CD14-positive monocyte (primary cell): ENCODE data around the gene TSPYL1. TPM values are rescaled to one million over a fixed set of nuclear protein-coding genes. Genes with fewer than 3 reads are reported as not detected.

ENCODE experiments used
- DNase-seq, 3 donors: peaks; one replicate each; pipeline ENCODE4 v3.0.0-alpha.2; 2011 to 2022
- H2AFZ ChIP-seq: 2 replicates; pipeline ENCODE4 v1.6.0; 2012; ENCODE audit warnings: mild to moderate bottlenecking, low read depth, low read length, inconsistent platforms; ENCODE audit not compliant: insufficient read depth, poor library complexity, severe bottlenecking
- H3K27ac ChIP-seq, 2 donors: 1 replicate in 1 of 2; 2 replicates in 1 of 2; pipeline ENCODE4 v1.5.1; 2012 to 2013; ENCODE audit warnings: low read length in 2 of 2, control low read depth in 1 of 2, inconsistent platforms in 1 of 2, low read depth in 1 of 2, mild to moderate bottlenecking in 1 of 2
- H3K27me3 ChIP-seq, 2 donors: one replicate each; pipeline versions ENCODE4 v1.6.0 to v1.6.1; 2011 to 2013; ENCODE audit warnings: low read length in 2 of 2; ENCODE audit not compliant: control insufficient read depth in 2 of 2, insufficient read depth in 2 of 2
- H3K36me3 ChIP-seq, 2 donors: replicated peaks in 1 of 2; 1 replicate in 1 of 2; 2 replicates in 1 of 2; pipeline versions ENCODE4 v1.5.1 to v1.6.1; 2012 to 2013; ENCODE audit warnings: low read length in 2 of 2, control low read depth in 1 of 2, inconsistent platforms in 1 of 2, mild to moderate bottlenecking in 1 of 2; ENCODE audit not compliant: insufficient read depth in 2 of 2, control insufficient read depth in 1 of 2
- H3K4me1 ChIP-seq, 2 donors: 1 replicate in 1 of 2; 2 replicates in 1 of 2; pipeline versions ENCODE4 v1.5.1 to v1.6.1; 2012 to 2013; ENCODE audit warnings: low read length in 2 of 2, control low read depth in 1 of 2, inconsistent platforms in 1 of 2, mild to moderate bottlenecking in 1 of 2, moderate library complexity in 1 of 2; ENCODE audit not compliant: insufficient read depth in 2 of 2, control insufficient read depth in 1 of 2
- H3K4me2 ChIP-seq: replicated peaks from 2 replicates; pipeline ENCODE3; 2012; ENCODE audit warnings: low read length, moderate library complexity, mild to moderate bottlenecking; ENCODE audit not compliant: poor library complexity, severe bottlenecking; ENCODE audit errors: extremely low read depth
- H3K4me3 ChIP-seq, 3 experiments: fragments of 200-600 bp in 1 of 3; sonication (generic) in 1 of 3; replicated peaks in 1 of 3; 1 replicate in 2 of 3; 2 replicates in 1 of 3; pipeline ENCODE4 v1.5.1; 2011 to 2013; ENCODE audit warnings: low read length in 3 of 3, mild to moderate bottlenecking in 3 of 3, control low read depth in 2 of 3, low read depth in 2 of 3, inconsistent platforms in 1 of 3, moderate library complexity in 1 of 3
- H3K79me2 ChIP-seq: 2 replicates; pipeline ENCODE4 v1.6.0; 2012; ENCODE audit warnings: mild to moderate bottlenecking, control low read depth, inconsistent platforms, low read length, moderate library complexity; ENCODE audit not compliant: insufficient read depth
- H3K9ac ChIP-seq: 2 replicates; pipeline ENCODE4 v1.6.0; 2017; ENCODE audit warnings: low read length, mild to moderate bottlenecking; ENCODE audit not compliant: insufficient read depth, poor library complexity, severe bottlenecking
- H3K9me3 ChIP-seq, 2 donors: replicated peaks in 1 of 2; 1 replicate in 1 of 2; 2 replicates in 1 of 2; pipeline versions ENCODE4 v1.5.1 to v1.6.1; 2012 to 2013; ENCODE audit warnings: low read length in 2 of 2, control low read depth in 1 of 2; ENCODE audit not compliant: control insufficient read depth in 1 of 2, insufficient read depth in 1 of 2
- H4K20me1 ChIP-seq: 2 replicates; pipeline ENCODE4 v1.6.0; 2012; ENCODE audit warnings: mild to moderate bottlenecking, low read length, control low read depth, moderate library complexity; ENCODE audit not compliant: insufficient read depth
- H3K27ac Mint-ChIP-seq, 7 donors: one replicate each; pipeline ENCODE4 v1.8.0; 2020; ENCODE audit warnings: mild to moderate bottlenecking in 7 of 7, mixed read lengths in 7 of 7, moderate library complexity in 6 of 7, inconsistent platforms in 2 of 7
- H3K27me3 Mint-ChIP-seq, 3 donors: one replicate each; pipeline ENCODE4 v1.8.0; 2021 to 2022; ENCODE audit warnings: low read depth in 3 of 3, mild to moderate bottlenecking in 3 of 3, mixed read lengths in 3 of 3, moderate library complexity in 3 of 3, inconsistent platforms in 1 of 3
- H3K36me3 Mint-ChIP-seq, 2 donors: one replicate each; pipeline ENCODE4 v1.8.0; 2020; ENCODE audit warnings: mixed read lengths in 2 of 2, inconsistent platforms in 1 of 2, mild to moderate bottlenecking in 1 of 2
- H3K4me1 Mint-ChIP-seq: one replicate; pipeline ENCODE4 v1.8.0; 2020; ENCODE audit warnings: mild to moderate bottlenecking, mixed read lengths
- H3K4me3 Mint-ChIP-seq, 2 donors: one replicate each; pipeline ENCODE4 v1.8.0; 2020; ENCODE audit warnings: mild to moderate bottlenecking in 2 of 2, mixed read lengths in 2 of 2, moderate library complexity in 1 of 2
- H3K9me3 Mint-ChIP-seq, 7 donors: one replicate each; pipeline ENCODE4 v1.8.0; 2020 to 2022; ENCODE audit warnings: mixed read lengths in 7 of 7, mild to moderate bottlenecking in 6 of 7, moderate library complexity in 6 of 7, inconsistent platforms in 2 of 7
- WGBS: methylation state at CpG from one replicate; pipeline ENCODE4 v1.1.5; 2013; ENCODE audit warnings: missing lambda C conversion rate; ENCODE audit not compliant: insufficient coverage; 5-methylcytosine and 5-hydroxymethylcytosine counted together
- intact Hi-C, 2 donors: fragments of 100-400 bp; cut with micrococcal nuclease; formaldehyde crosslinking; loops; one replicate each; pipeline versions ENCODE4 v1.15.0 to v1.15.1; 2023
- polyA minus RNA-seq: library from RNA; depleted of rRNA, polyadenylated mRNA; stranded (reverse); fragments of >200 nt; gene quantifications from 2 replicates; pipeline ENCODE4 v1.2.3, GENCODE V29; 2012
- polyA plus RNA-seq, 3 donors: library from polyadenylated mRNA; depleted of rRNA in 1 of 3; unstranded in 2 of 3; stranded (reverse) in 1 of 3; fragments of 300-500 nt in 2 of 3; fragments of >200 nt in 1 of 3; fragmentation: Illumina TruSeq in 2 of 3; gene quantifications; 1 replicate in 2 of 3; 2 replicates in 1 of 3; pipeline ENCODE4 v1.2.3, GENCODE V29; 2012 to 2021
- total RNA-seq, 12 experiments: library from RNA in 1 of 12; stranded (reverse) in 1 of 12; fragments of 120-200 nt in 1 of 12; gene quantifications; one replicate each; pipeline ENCODE4 v1.2.4 and lab custom pipeline; 2013 to 2026; ENCODE audit warnings: mixed read lengths in 6 of 12, inconsistent platforms in 1 of 12
- TF ChIP-seq, protein P1 (sequence below): fragments of 200-600 bp; IDR thresholded peaks from one replicate; pipeline ENCODE4 v1.8.0; 2022; ENCODE audit warnings: antibody characterized with exemption, mild to moderate bottlenecking

The TSPYL1 gene
- 45.3 TPM for total RNA-seq (2013)
- polyA plus RNA-seq, result 10 to 100 TPM; 19.6 to 21.0 (median 20.0) TPM
- 26.2 and 46.3 TPM in 2 replicates for polyA minus RNA-seq
- 67.3 to 120 (median 91.9) reads per million in 11 experiments for total RNA-seq (lab: John Stamatoyannopoulos, UW)

DNA sequence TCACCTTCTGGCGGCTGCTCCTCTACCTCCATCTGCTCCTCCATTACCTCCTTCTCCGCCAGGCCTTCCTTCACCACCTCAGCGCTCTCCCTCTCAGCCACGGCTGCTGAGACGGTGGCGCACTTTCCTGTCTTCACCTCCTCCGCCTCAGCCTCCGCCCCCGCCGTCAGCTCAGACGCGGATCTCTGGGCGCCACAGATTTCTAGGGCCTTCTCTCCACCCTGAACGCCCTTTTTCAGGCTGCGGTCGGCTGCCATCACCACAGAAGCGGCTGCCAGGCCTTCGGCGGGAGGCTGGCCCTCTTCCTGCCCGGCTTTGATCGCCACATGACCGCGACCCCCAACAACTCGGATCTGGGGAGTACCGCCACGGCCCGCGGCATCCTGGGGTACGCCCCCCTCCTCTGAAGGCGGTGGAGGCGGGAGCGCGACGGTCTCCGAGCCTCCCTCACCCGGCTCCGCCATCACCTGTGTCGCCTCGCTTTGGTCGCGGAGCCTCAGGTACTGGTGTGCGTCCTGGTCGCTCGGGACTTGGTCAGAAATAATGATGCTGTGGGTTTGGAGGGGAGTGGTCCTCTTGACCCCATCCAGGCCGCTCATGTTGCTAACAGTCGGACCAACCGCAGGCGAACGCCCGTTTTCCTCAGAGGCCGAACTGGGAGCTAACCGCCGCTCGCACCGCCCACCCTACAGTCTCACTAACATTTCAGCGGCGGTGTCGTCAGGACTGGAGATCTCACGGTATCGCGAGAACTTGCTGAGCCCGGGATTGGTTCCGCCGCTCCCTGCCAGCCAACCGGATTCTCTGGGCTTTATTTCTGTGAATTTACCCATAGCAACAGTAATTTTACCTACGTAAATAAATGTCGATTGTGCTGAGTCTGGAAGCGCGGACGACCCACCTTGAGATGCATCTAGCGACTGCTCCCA is at the start of gene TSPYL1:
TSS of gene TSPYL1 (minus strand) at position 699 of the 929 bp plus-strand sequence. CDS start at position 599, 100 bp downstream.
- H2AFZ ChIP-seq, result peak within 1 kb of the TSS; percentile 86
- peak; percentile 92 to 98 (median 95) for DNase-seq
- WGBS, result under 1% methylated on average over 55 of the region's 71 CpGs
- H3K27ac ChIP-seq, result peak within 1 kb of the TSS; percentile 96 to 97
- peaks cover 51% of the 10 kb centered on the region for H3K79me2 ChIP-seq
- peaks cover 36 to 49% of the 10 kb centered on the region in 2 donors for H3K4me1 ChIP-seq
- H3K27me3 ChIP-seq, result no peaks in the 10 kb centered on the region
- Mint-ChIP-seq H3K4me1 (peaks cover 43% of the 10 kb centered on the region), H3K27me3 (peaks cover 0 to 2% (median 1%) of the 10 kb centered on the region in 3 donors), H3K9me3 (no peaks in the 10 kb centered on the region), H3K36me3 (peaks cover 10 to 14% of the 10 kb centered on the region in 2 donors), H3K4me3 (peak within 1 kb of the TSS; percentile 96 to 100), H3K27ac (peak within 1 kb of the TSS; percentile 98 to 99 (median 99))
- no peaks in the 10 kb centered on the region for H3K9me3 ChIP-seq
- peaks cover 0 to 3% of the 10 kb centered on the region in 2 donors for H3K36me3 ChIP-seq
- peak within 1 kb of the TSS; percentile 53 to 90 (median 85) for H3K4me3 ChIP-seq
- peaks cover 27% of the 10 kb centered on the region for H4K20me1 ChIP-seq
- intact Hi-C loops, result loop anchor here in 1 of 2 donors (5.0 kb wide), 1 partner anchor 253 kb away; no protein-coding TSS in a partner anchor
- H3K9ac ChIP-seq, result peak within 1 kb of the TSS; percentile 96
- TF ChIP-seq, protein P1, sequence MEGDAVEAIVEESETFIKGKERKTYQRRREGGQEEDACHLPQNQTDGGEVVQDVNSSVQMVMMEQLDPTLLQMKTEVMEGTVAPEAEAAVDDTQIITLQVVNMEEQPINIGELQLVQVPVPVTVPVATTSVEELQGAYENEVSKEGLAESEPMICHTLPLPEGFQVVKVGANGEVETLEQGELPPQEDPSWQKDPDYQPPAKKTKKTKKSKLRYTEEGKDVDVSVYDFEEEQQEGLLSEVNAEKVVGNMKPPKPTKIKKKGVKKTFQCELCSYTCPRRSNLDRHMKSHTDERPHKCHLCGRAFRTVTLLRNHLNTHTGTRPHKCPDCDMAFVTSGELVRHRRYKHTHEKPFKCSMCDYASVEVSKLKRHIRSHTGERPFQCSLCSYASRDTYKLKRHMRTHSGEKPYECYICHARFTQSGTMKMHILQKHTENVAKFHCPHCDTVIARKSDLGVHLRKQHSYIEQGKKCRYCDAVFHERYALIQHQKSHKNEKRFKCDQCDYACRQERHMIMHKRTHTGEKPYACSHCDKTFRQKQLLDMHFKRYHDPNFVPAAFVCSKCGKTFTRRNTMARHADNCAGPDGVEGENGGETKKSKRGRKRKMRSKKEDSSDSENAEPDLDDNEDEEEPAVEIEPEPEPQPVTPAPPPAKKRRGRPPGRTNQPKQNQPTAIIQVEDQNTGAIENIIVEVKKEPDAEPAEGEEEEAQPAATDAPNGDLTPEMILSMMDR, result no peak
- H3K4me2 ChIP-seq, result peak within 1 kb of the TSS; percentile 85

DNA sequence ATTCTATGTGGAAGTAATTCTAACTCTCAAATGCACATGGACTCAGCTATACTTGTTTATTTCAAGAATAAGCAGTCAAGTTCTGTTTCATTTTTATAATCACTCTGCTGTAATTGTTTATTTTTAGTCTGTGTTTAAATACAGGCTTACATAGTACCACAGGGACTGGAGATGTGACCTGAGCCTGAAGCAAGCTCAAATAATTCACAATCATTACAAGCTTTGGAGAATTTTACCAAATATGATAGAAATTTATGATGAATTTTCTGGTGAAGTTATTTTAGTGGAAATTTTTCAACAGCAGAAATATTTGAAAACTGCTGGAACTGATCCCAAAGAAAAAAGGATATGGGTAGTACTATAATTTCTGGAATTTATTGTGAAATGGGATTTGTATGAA is 49.4 kb upstream of the TSPYL1 start:
- no peak overlapping the region for H3K4me3 ChIP-seq
- no peak overlapping the region for H3K9ac ChIP-seq
- peaks cover 0 to 2% (median 0%) of the 10 kb centered on the region in 3 donors for H3K27me3 Mint-ChIP-seq
- DNase-seq, result no peak
- peaks cover 2% of the 10 kb centered on the region for H3K4me1 Mint-ChIP-seq
- no peaks in the 10 kb centered on the region for H3K4me1 ChIP-seq
- no peak overlapping the region for H3K27ac Mint-ChIP-seq
- peaks cover 0 to 5% (median 3%) of the 10 kb centered on the region in 7 donors for H3K9me3 Mint-ChIP-seq
- TF ChIP-seq, protein P1, result no peak
- H3K9me3 ChIP-seq, result no peaks in the 10 kb centered on the region
- no peak overlapping the region for H2AFZ ChIP-seq
- no peaks in the 10 kb centered on the region for H4K20me1 ChIP-seq
- intact Hi-C loops, result no loop called here
- no peaks in the 10 kb centered on the region for H3K79me2 ChIP-seq
- H3K27ac ChIP-seq, result no peak overlapping the region
- no peaks in the 10 kb centered on the region for H3K36me3 Mint-ChIP-seq
- no peaks in the 10 kb centered on the region for H3K36me3 ChIP-seq
- H3K4me2 ChIP-seq, result no peak overlapping the region
- H3K27me3 ChIP-seq, result no peaks in the 10 kb centered on the region
- H3K4me3 Mint-ChIP-seq, result no peak overlapping the region
